ENCODE results near the gene NFATC2. TPM values are rescaled to one million over a fixed set of nuclear protein-coding genes. Genes with fewer than 3 reads are reported as not detected.

NFATC2 gene
- total RNA-seq, result under 0.01 TPM in 1 of 2 replicates, not detected in the other

- Histone ChIP-seq H3K36me3 (ENCODE audit: control insufficient read depth, insufficient read depth, low read length) (no peaks in the 10 kb centered on the region), H3K27me3 (ENCODE audit: control insufficient read depth, insufficient read depth, low read length) (peaks cover 24% of the 10 kb centered on the region), H3K4me3 (ENCODE audit: low read depth, low read length) (no peak within 1 kb of the TSS)
- no peak for TF ChIP-seq CTCF (IDR thresholded peaks at IDR 0.05; ENCODE audit: insufficient read depth, low read length, severe bottlenecking)
- FAIRE-seq (no peak), DNase-seq (ENCODE audit: low read depth) (no peak)
Measured at GRCh38 chr20:51542571-51543421, at the start of gene NFATC2. Gene NFATC2 (minus strand): TSS chr20:51542719. CDS start chr20:51542499, 220 bp downstream.

GRCh38 chr20:51591871-51592270 lies 49.4 kb upstream of the NFATC2 start:
- Histone ChIP-seq H3K27me3 (ENCODE audit: control insufficient read depth, insufficient read depth, low read length) (no peaks in the 10 kb centered on the region), H3K36me3 (ENCODE audit: control insufficient read depth, insufficient read depth, low read length) (no peaks in the 10 kb centered on the region), H3K4me3 (ENCODE audit: low read depth, low read length) (no peak overlapping the region)
- no peak for DNase-seq (ENCODE audit: low read depth)
- TF ChIP-seq CTCF (IDR thresholded peaks at IDR 0.05; ENCODE audit: insufficient read depth, low read length, severe bottlenecking), result no peak
- no peak for FAIRE-seq

GRCh38 chr20:51588762-51589161 lies 46.2 kb upstream of the NFATC2 start:
- Histone ChIP-seq H3K27me3 (ENCODE audit: control insufficient read depth, insufficient read depth, low read length) (no peaks in the 10 kb centered on the region), H3K4me3 (ENCODE audit: low read depth, low read length) (no peak overlapping the region), H3K36me3 (ENCODE audit: control insufficient read depth, insufficient read depth, low read length) (no peaks in the 10 kb centered on the region)
- DNase-seq (ENCODE audit: low read depth), result no peak
- no peak for TF ChIP-seq CTCF (IDR thresholded peaks at IDR 0.05; ENCODE audit: insufficient read depth, low read length, severe bottlenecking)
- FAIRE-seq, result no peak

GRCh38 chr20:51587145-51587544 lies 44.6 kb upstream of the NFATC2 start:
- no peak for TF ChIP-seq CTCF (IDR thresholded peaks at IDR 0.05; ENCODE audit: insufficient read depth, low read length, severe bottlenecking)
- Histone ChIP-seq H3K27me3 (ENCODE audit: control insufficient read depth, insufficient read depth, low read length) (peaks cover 6% of the 10 kb centered on the region), H3K4me3 (ENCODE audit: low read depth, low read length) (no peak overlapping the region), H3K36me3 (ENCODE audit: control insufficient read depth, insufficient read depth, low read length) (no peaks in the 10 kb centered on the region)
- DNase-seq (ENCODE audit: low read depth) (no peak), FAIRE-seq (no peak)

GRCh38 chr20:51586005-51586440 lies 43.5 kb upstream of the NFATC2 start:
- H3K4me3 ChIP-seq (ENCODE audit: low read depth, low read length), result no peak overlapping the region
- FAIRE-seq (no peak), DNase-seq (ENCODE audit: low read depth) (peak; percentile 45)
- no peak for TF ChIP-seq CTCF (IDR thresholded peaks at IDR 0.05; ENCODE audit: insufficient read depth, low read length, severe bottlenecking)
- H3K36me3 ChIP-seq (ENCODE audit: control insufficient read depth, insufficient read depth, low read length), result no peaks in the 10 kb centered on the region
- peaks cover 11% of the 10 kb centered on the region for H3K27me3 ChIP-seq (ENCODE audit: control insufficient read depth, insufficient read depth, low read length)

Measured in bronchial epithelial cell (primary cell).